ENCODE results near the gene APOBEC2.

Gene APOBEC2

GRCh38 chr6:41062056-41062455 is 9.1 kb downstream of the APOBEC2 start:
- DNase-seq = no peak

- no peak for DNase-seq
These were observed 10.9 kb downstream of the APOBEC2 start for GRCh38 chr6:41063884-41064285.

GRCh38 chr6:41064841-41065240 is 11.8 kb downstream of the APOBEC2 start:
- DNase-seq = no peak

GRCh38 chr6:41065550-41066026 is 12.6 kb downstream of the APOBEC2 start:
- DNase-seq = no peak

DNA sequence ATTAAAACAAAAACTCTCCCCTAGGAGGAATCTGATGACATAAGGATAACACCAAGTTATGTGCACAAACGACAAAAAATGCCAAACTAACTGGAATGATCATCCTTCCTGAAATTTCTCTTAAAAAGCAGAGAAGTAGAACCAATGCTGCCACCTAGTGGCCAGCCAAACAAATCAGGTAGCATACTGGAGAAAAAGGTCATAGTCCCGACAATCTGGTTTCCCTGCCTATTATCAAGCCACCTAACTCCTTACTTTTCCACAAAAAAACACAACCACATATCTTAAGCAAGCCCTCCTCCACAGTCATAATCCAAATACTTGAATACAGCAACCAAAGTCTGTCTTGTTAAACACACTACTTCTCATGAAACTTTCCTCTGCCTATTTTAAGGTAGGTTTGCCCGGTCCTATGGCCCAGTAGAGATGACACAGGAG is 13.9 kb downstream of the APOBEC2 start:
- no peak for DNase-seq

DNA sequence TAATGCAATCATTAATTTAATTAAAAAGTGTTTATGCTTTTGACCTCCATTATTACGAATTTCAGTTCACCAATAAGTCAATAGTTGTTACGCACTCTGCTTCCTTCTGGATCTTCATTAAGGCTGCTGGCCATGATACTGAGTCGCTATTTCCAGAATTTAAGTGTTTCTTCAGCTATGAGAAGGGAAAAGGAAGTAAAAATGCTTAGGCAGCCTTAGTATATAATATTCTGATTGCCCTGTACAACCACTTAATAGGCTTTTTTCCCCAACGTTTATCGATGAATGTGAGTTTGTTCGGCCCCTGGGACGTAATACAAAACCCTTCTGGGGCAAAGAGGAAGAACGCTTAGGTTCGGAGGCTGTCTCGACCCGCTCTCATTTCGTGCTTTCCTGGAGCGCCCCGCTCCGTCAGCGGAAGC is 18.5 kb downstream of the APOBEC2 start:
- peak; percentile 31 for DNase-seq

GRCh38 chr6:41071923-41072835 is 19.2 kb downstream of the APOBEC2 start, which contains the start of gene OARD1:
TSS of gene OARD1 (minus strand) at chr6:41072356. CDS start at chr6:41071634, 722 bp downstream.
- peak; percentile 98 for DNase-seq

- peak; percentile 100 for DNase-seq
These were observed 19.8 kb downstream of the APOBEC2 start, which contains the start of gene NFYA for GRCh38 chr6:41072836-41073202. TSS of gene NFYA (plus strand) at chr6:41072974. CDS start at chr6:41079090, 6,116 bp downstream.

GRCh38 chr6:41073203-41073967 is 20.4 kb downstream of the APOBEC2 start:
- peak; percentile 61 for DNase-seq

- no peak for DNase-seq
These were observed 21.1 kb downstream of the APOBEC2 start for GRCh38 chr6:41073968-41074691.

DNA sequence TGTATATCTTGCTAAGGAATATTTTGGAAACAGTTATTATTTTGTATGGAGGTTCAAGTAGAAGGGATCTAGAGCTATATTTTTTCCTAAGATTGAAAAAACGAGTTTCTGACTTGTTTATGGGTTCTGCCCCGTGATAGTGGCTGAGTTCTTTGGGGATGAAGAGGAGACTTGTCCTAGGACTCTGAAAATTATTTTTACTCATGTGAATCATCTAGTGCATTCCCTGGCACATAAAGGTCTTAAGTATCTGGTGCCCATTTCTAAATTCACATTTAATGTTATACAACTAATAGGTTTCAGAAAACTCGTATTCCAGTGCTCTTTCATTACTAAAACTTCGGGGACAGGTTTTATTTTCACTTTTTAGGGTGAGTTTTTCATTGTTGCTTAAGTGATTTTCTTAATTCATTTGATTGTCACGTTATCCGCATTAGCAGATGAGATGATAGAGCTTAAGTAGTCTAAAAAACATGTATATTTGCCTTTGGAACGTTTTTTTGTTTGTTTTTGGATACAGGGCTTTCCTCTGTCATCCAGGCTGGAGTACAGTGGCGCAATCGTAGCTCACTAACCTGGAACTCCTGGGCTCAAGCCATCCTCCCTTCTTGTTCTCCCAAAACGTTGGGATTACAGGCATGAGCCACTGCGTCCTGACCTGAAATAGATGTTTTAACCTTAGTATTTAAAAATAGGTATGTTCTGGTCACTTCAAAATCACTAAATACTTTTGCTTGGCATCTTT is 21.9 kb downstream of the APOBEC2 start:
- no peak for DNase-seq

- DNase-seq = no peak
These were observed 22.9 kb downstream of the APOBEC2 start for GRCh38 chr6:41075651-41076626.

DNA sequence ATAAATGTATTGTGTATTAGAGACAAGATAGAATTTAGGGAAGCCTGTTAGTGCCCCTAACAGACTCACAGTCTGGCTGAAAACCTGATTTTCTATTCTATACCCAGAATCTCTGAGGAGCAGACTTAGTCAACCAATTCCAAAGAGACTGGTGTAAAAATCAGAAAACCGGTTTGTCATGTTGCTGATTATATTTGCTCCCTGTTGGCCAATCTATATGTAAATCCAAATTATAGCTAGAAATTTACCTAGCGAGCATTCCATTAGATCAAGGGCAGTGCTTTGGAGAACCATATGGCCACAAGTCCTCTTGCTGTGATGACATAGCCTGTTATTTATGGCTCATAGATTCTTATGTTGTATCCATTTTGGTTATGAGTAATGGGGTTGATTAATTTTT is 24.5 kb downstream of the APOBEC2 start:
- DNase-seq = no peak

GRCh38 chr6:41078101-41078500 is 25.1 kb downstream of the APOBEC2 start:
- no peak for DNase-seq

GRCh38 chr6:41079080-41079479 is 26.1 kb downstream of the APOBEC2 start:
- DNase-seq = no peak

- no peak for DNase-seq
These were observed 27.6 kb downstream of the APOBEC2 start for GRCh38 chr6:41080621-41081020.

- DNase-seq = no peak
These were observed 30.1 kb downstream of the APOBEC2 start for GRCh38 chr6:41083072-41083471.

DNA sequence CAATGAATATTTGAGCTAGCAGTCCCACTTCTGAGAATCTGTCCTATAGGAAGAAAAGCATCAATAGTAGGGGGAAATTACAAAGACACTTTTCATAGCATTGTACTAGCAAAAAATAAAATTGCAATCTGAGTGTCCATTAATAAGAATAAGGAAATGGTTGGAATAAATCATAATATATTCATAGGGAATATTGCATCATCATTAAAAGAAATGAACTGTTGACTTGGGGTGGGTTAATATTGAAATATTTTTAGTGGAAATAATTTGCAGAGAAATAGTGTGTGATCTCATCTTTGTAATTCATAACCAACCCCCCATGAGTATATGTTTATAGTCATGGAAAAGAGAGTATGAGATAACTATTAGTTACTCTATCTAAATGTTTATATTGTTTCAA is 32.2 kb downstream of the APOBEC2 start:
- DNase-seq = no peak

DNA sequence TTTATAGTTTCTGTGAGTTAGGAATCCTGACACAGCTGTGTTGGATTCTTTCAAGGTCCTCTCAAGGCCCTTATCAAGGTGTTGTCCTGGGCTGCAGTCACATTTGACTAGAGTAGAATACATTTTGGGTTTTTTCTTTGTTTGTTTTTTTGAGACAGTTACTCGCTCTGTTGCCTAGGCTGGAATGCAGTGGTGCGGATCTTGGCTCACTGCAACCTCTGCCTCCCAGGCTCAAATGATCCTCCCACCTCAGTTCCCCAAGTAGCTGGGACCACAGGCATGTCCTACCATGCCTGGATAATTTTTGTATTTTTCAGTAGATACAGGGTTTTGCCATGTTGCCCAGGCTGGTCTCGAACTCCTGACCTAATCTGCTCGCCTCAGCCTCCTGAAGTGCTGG is 35.4 kb downstream of the APOBEC2 start:
- no peak for DNase-seq

- no peak for DNase-seq
These were observed 38.1 kb downstream of the APOBEC2 start for GRCh38 chr6:41090841-41091761.
